C4-2B (cell line): ENCODE data around the gene MAP1A.

Experiments
- ZFX ChIP-seq: fragments of 450-650 bp; IDR thresholded peaks from 2 replicates; pipeline ENCODE4 v1.6.1; 2017
- TF ChIP-seq, protein P1 (sequence below): fragments of 450-650 bp; conservative IDR thresholded peaks from 2 replicates; pipeline ENCODE4 v1.5.1; 2017; ENCODE audit warnings: mild to moderate bottlenecking

- TF ChIP-seq, protein P1, sequence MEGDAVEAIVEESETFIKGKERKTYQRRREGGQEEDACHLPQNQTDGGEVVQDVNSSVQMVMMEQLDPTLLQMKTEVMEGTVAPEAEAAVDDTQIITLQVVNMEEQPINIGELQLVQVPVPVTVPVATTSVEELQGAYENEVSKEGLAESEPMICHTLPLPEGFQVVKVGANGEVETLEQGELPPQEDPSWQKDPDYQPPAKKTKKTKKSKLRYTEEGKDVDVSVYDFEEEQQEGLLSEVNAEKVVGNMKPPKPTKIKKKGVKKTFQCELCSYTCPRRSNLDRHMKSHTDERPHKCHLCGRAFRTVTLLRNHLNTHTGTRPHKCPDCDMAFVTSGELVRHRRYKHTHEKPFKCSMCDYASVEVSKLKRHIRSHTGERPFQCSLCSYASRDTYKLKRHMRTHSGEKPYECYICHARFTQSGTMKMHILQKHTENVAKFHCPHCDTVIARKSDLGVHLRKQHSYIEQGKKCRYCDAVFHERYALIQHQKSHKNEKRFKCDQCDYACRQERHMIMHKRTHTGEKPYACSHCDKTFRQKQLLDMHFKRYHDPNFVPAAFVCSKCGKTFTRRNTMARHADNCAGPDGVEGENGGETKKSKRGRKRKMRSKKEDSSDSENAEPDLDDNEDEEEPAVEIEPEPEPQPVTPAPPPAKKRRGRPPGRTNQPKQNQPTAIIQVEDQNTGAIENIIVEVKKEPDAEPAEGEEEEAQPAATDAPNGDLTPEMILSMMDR: no peak
- no peak for TF ChIP-seq ZFX
Measured at GRCh38 chr15:43499635-43500034, 17.8 kb upstream of the MAP1A start.
